Activated CD4-positive, alpha-beta T cell treated with anti-CD3 and anti-CD28 coated beads, Interleukin-2, amount 10 ng/mL, durations not matched to agents 7 days and 5 days (primary cell): ENCODE data around the gene IGF2R. TPM values are rescaled to one million over a fixed set of nuclear protein-coding genes. Genes with fewer than 3 reads are reported as not detected.
A peak's percentile ranks its signal among the peaks of the same experiment; 100 is the strongest.
"Not testable (repeated sequence)": the region's sequence is repeated elsewhere in the genome, so short reads cannot be mapped to it uniquely, and the experiment has no call there.

Source experiments
- CTCF ChIA-PET: fragments of 350-600 bp; sonication (Branson Sonifier 250); formaldehyde crosslinking; loops from one replicate; lab custom pipeline; 2021; ENCODE audit warnings: antibody characterized with exemption; lab: Charles Lee
- POLR2A ChIA-PET: fragments of 350-600 bp; sonication (Branson Sonifier 250); formaldehyde crosslinking; loops from one replicate; lab custom pipeline; 2021; ENCODE audit warnings: antibody characterized with exemption; lab: Charles Lee
- DNase-seq: peaks from one replicate; pipeline ENCODE4 v3.0.0-alpha.2; 2020
- H3K27ac Mint-ChIP-seq: one replicate; pipeline ENCODE4 v1.8.0; 2021; ENCODE audit warnings: mild to moderate bottlenecking, moderate library complexity, mixed read lengths
- H3K27me3 Mint-ChIP-seq: one replicate; pipeline ENCODE4 v1.8.0; 2021; ENCODE audit warnings: mixed read lengths
- H3K36me3 Mint-ChIP-seq: one replicate; pipeline ENCODE4 v1.8.0; 2021; ENCODE audit warnings: low read depth, mixed read lengths
- H3K4me1 Mint-ChIP-seq: one replicate; pipeline ENCODE4 v1.8.0; 2021; ENCODE audit warnings: mixed read lengths
- H3K4me3 Mint-ChIP-seq: one replicate; pipeline ENCODE4 v1.8.0; 2021; ENCODE audit warnings: mild to moderate bottlenecking, moderate library complexity, mixed read lengths
- H3K9me3 Mint-ChIP-seq: one replicate; pipeline ENCODE4 v1.8.0; 2021; ENCODE audit warnings: mixed read lengths
- total RNA-seq, 2 experiments: library from RNA; stranded (reverse); gene quantifications; one replicate each; pipeline ENCODE4 v1.2.3, GENCODE V29; 2021

The IGF2R gene
- total RNA-seq, 2 experiments from 2014 or later, result 62.8 to 65.0 TPM

DNA sequence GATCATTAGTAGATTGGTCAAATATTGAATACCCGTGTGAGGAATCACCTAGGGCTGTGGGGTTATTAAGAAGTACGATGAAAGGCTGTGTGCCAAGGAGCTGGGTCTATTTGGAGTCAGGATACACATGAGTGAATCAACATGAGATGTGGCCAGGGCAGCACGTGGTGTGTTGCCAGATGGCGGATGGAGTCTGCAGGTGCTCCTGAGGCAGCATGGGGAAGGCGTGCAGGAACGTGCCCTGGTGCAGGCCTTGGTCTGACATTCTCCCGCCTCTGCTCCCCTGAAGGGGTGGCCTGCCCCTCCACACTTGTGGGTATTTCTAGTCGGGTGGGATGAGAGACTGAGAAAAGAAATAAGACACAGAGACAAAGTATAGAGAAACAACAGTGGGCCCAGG, 113.7 kb downstream of the IGF2R start:
- DNase-seq, result no peak
- Mint-ChIP-seq H3K4me3 (no peak overlapping the region), H3K27me3 (no peaks in the 10 kb centered on the region), H3K27ac (no peak overlapping the region), H3K9me3 (no peaks in the 10 kb centered on the region), H3K36me3 (peaks cover 66% of the 10 kb centered on the region), H3K4me1 (peaks cover 13% of the 10 kb centered on the region)
- CTCF ChIA-PET, result no interaction called here
- POLR2A ChIA-PET, result no interaction called here

DNA sequence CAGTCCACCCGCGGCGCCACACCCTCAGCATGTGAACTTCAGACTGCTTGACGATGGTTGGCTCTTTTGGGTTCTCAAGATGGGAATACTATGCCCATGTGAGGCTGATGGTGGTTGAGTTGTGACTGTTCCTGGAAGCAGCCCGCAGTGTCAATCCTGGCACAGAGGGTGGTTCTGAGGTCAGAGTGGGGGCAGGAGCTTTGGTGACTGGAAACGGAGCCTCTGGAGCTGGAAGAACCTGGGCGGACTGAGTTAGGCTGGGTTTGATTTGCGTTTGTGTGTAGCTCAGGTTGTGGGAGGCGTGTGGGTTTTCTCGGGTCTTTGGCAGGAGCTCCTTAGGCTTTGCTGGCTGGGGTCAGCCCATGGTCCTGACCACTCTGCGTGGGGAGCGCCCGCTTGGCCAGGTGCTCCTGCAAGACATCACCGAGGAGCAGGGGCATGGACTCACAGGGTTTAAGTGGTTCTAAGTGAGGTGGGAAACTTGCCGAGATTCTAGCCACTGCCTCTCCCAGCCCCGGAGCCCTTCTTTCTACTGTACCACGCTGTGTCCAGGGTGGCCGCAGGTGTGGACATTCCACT, 115.4 kb downstream of the IGF2R start:
- Mint-ChIP-seq H3K36me3 (peaks cover 69% of the 10 kb centered on the region), H3K27me3 (no peaks in the 10 kb centered on the region), H3K27ac (peak overlapping the region; percentile 32), H3K4me1 (peaks cover 13% of the 10 kb centered on the region), H3K4me3 (no peak overlapping the region), H3K9me3 (no peaks in the 10 kb centered on the region)
- ChIA-PET POLR2A (no interaction called here), CTCF (no interaction called here)
- DNase-seq, result no peak

DNA sequence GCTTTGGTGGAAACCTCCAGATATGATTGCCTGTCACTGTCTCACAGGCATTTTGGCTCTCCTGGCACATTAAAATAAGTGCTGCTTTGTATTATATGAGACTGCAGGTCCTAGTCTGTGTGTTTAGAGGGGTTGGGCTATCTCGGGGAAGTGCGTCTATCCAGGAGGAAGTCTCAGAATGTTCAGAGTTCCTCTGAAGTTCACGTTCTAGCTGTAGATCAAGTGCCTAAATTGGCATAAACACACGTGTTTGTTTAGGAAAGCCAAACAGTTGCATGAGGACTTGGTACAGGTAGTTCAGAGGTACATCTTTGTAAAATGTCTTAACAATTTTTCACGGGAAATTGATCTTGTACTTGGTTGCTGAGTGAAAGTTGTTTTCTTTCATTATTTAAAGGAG, 116.3 kb downstream of the IGF2R start:
- no peak for DNase-seq
- ChIA-PET POLR2A (no interaction called here), CTCF (no interaction called here)
- no peak overlapping the region for H3K4me3 Mint-ChIP-seq
- H3K4me1 Mint-ChIP-seq, result peaks cover 13% of the 10 kb centered on the region
- peaks cover 66% of the 10 kb centered on the region for H3K36me3 Mint-ChIP-seq
- peak overlapping the region; percentile 32 for H3K27ac Mint-ChIP-seq
- H3K27me3 Mint-ChIP-seq, result no peaks in the 10 kb centered on the region
- no peaks in the 10 kb centered on the region for H3K9me3 Mint-ChIP-seq

DNA sequence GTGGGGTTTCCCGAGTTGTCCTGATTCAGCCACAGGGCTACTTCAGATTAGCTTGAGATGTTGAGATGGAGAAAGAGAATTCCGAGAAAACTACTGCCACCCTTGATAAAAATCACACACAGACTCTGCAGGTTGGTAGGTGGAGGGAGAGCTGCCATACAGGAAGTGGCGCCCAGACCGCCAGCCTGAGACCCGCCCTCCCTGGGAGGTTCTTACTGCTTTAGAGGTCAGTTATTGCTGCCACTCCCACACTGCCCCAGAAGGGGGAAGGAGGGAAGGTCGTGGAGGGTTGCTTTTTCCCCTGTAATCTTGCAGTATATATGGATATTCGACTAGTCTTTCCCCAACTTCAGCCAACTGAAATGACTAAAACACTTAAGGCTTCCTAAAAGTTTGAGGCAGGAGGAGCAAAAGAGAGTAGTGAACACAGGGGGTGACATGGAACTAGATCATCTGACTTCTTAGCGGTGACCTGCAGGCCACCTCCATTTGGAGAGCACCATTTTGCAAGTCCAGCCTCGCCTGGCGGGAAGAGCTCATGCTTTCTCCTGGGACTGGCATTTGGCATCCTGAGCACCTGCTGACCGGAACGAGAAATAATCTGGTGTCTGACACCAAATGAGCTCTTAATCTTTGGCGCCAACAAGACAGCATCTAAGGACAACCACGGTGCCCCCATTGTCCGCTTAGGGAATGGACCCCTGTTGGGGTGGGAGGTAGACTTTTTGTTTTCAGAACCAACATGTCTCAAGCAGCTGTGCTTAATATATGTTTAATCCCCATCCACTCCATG, 117.0 kb downstream of the IGF2R start:
- Mint-ChIP-seq H3K36me3 (peaks cover 61% of the 10 kb centered on the region), H3K4me3 (no peak overlapping the region), H3K27me3 (no peaks in the 10 kb centered on the region), H3K9me3 (no peaks in the 10 kb centered on the region), H3K4me1 (peaks cover 13% of the 10 kb centered on the region), H3K27ac (peak overlapping the region; percentile 28)
- DNase-seq, result no peak
- ChIA-PET POLR2A (no interaction called here), CTCF (interaction anchor here (1.1 to 2.0 kb wide), 3 partner anchors 9 to 22 kb away, joined by 3 to 6 read pairs (median 4); no protein-coding TSS in a partner anchor)

DNA sequence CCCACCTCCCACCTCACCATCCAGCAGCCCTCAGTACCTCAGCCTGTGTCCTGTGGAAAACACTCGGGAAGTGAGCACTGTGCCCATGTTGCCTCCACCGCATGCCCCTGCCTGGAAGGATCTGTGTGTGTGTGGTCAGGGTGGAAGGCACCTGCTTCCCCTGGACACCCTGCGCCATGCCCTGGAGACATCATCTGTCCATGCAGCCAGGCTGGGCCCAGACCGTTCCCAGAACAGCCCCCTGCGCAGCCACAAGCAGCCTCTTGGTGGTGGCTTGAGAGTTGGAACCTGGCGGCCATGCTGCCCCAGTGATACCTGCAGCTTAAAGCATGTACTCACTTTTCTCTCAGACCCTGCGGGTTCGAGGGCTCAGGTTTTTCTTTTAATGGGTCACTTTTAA, 117.9 kb downstream of the IGF2R start:
- POLR2A ChIA-PET, result no interaction called here
- Mint-ChIP-seq H3K4me3 (no peak overlapping the region), H3K27me3 (no peaks in the 10 kb centered on the region), H3K4me1 (peaks cover 13% of the 10 kb centered on the region), H3K36me3 (peaks cover 56% of the 10 kb centered on the region), H3K9me3 (no peaks in the 10 kb centered on the region), H3K27ac (no peak overlapping the region)
- no peak for DNase-seq
- CTCF ChIA-PET, result interaction anchor here (1.1 to 2.0 kb wide), 3 partner anchors 10 to 21 kb away, joined by 3 to 6 read pairs (median 4); no protein-coding TSS in a partner anchor

DNA sequence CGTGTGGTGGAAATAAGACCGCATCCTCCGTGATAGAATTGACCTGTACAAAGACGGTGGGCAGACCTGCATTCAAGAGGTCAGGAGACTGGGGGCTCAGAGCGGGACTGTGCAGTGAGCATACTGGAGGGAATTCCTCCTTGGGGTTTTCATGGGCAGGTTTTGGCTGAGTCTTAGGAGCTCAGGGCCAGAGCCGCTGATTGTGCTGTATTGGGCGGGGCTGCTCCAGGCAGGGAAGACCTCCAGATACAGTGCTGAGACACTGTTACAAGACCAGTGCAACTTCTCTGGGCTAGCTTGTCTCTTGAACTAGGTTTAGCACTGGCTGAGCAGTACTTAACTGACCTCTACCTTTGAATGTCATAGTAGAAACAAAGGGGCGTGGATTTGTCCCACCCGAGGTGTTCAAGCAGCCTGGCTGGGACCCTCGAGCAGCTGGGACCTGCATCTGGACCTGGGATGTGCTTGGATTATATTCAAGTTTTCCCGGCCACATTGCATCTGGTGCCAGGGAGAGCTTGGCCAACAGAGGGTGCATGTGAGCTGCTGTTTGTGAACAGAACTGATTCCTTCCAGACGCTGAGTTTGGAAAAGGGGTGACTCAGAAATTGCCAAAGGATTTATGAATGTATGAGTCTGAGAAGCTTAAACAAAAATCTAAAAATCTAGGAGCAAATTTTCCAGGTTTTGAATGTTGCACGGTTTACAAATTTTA, 119.3 kb downstream of the IGF2R start:
- Mint-ChIP-seq H3K4me3 (no peak overlapping the region), H3K36me3 (peaks cover 58% of the 10 kb centered on the region), H3K27me3 (no peaks in the 10 kb centered on the region), H3K4me1 (peaks cover 13% of the 10 kb centered on the region), H3K27ac (peak overlapping the region; percentile 31), H3K9me3 (no peaks in the 10 kb centered on the region)
- POLR2A ChIA-PET, result no interaction called here
- DNase-seq, result no peak
- CTCF ChIA-PET, result interaction anchor here (0.6 to 2.0 kb wide), 4 partner anchors 8 to 40 kb away, joined by 3 to 6 read pairs (median 4); no protein-coding TSS in a partner anchor

DNA sequence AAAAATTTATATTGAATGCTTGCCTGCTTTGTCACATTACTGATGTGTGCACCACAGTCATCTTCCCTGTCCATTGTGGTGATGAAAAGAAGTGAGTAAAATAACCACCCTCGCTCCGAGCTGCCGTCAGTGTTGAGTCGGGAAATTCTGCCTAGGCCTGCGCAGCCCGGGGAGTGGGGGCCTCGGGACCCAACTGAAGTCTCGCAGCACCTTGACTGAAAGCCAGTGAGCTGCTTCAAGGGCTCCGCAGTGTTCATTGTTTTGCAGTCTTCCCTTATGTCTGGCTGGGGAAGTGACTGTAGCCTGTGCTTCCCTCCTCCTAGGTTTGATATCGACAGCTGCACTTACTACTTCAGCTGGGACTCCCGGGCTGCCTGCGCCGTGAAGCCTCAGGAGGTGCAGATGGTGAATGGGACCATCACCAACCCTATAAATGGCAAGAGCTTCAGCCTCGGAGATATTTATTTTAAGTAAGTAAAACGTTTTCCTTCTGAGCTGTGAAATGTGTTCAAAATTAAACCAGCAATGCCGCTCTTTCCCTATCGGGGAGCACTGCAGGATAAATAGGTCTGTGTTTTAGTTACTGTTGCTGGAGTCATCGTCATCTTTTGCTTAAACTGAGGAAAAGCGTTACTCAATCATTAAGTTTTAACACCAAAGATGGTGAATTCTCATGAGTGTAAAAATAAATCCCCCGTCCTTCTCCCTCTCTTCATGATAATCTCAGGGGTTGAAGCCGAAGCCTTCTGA, 120.1 kb downstream of the IGF2R start:
- Mint-ChIP-seq H3K27ac (no peak overlapping the region), H3K4me1 (peaks cover 13% of the 10 kb centered on the region), H3K4me3 (no peak overlapping the region), H3K27me3 (no peaks in the 10 kb centered on the region), H3K9me3 (no peaks in the 10 kb centered on the region), H3K36me3 (peaks cover 58% of the 10 kb centered on the region)
- CTCF ChIA-PET, result interaction anchor here (1.1 to 1.6 kb wide), 2 partner anchors 9 to 17 kb away, joined by 3 to 4 read pairs; no protein-coding TSS in a partner anchor
- POLR2A ChIA-PET, result no interaction called here
- DNase-seq, result no peak

DNA sequence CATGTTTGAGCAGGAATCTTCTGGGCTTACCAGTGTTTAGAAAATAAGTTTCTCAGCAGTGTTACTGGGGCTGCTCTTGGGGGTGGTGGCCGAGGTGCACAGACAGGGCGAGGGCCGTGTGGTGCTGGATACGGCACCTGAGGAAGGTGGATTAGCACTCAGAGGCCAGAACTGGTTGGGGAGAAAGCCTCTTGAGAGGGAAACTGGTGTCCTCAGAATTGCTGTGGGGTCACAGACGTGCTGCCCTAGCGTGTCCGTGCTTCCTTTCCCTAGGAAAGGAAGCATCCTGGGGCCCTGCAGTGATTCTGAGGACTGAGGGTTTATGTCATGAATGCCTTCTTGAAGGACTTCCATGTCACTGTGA, 120.6 kb downstream of the IGF2R start:
- no peak for DNase-seq
- Mint-ChIP-seq H3K9me3 (no peaks in the 10 kb centered on the region), H3K4me1 (peaks cover 13% of the 10 kb centered on the region), H3K27ac (no peak overlapping the region), H3K27me3 (no peaks in the 10 kb centered on the region), H3K4me3 (no peak overlapping the region), H3K36me3 (peaks cover 56% of the 10 kb centered on the region)
- CTCF ChIA-PET, result interaction anchor here (1.6 kb wide), 1 partner anchor 18 kb away, joined by 3 read pairs; no protein-coding TSS in a partner anchor
- POLR2A ChIA-PET, result no interaction called here

DNA sequence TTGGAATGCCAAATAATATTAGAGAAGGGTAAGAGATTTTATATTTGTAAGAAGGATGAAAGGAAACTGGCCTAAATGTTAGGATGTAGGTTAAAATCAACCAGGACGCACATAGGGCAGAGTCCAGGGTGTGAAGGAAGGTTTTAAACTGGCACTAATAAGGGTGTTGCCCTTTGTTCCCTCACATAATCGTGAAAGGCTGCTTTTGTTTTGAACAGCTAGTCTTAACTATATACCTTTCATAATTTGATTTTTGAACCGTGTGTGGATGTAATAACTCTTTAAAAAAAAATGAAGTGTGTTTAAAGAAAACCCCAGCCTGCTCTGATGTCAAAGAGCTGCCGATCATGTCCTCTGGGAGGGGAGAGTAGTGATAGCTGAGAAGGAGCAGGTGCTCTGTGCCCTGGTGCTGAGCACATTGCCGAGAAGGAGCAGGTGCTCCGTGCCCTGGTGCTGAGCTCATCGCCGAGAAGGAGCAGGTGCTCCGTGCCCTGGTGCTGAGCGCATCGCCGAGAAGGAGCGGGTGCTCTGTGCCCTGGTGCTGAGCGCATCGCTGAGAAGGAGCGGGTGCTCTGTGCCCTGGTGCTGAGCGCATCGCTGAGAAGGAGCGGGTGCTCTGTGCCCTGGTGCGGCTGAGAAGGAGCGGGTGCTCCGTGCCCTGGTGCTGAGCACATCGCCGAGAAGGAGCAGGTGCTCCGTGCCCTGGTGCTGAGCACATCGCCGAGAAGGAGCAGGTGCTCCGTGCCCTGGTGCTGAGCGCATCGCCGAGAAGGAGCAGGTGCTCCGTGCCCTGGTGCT, 121.8 kb downstream of the IGF2R start:
- H3K4me3 Mint-ChIP-seq, DNase-seq, POLR2A ChIA-PET, H3K4me1 Mint-ChIP-seq, H3K27me3 Mint-ChIP-seq, H3K27ac Mint-ChIP-seq, CTCF ChIA-PET, H3K9me3 Mint-ChIP-seq: not testable (repeated sequence)
- peaks cover 47% of the 10 kb centered on the region for H3K36me3 Mint-ChIP-seq

DNA sequence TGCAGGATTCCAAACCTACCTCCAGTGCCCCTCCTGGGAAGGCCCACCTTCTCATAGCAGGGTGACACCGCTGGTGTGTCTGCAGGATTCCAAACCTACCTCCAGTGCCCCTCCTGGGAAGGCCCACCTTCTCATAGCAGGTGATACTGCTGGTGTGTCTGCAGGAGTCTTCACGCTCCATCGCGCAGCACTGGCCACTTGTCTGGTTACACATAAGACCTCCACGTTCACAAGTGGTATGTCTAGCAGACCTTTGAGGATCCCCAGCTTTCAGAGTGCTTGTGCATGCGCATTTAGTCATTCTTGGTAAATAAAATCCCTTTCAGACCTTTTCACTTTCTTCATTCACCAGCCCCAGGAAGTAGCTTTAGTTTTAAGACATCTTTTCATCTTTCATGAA, 123.3 kb downstream of the IGF2R start:
- H3K9me3 Mint-ChIP-seq, H3K27me3 Mint-ChIP-seq, POLR2A ChIA-PET, H3K4me1 Mint-ChIP-seq, DNase-seq, CTCF ChIA-PET, H3K27ac Mint-ChIP-seq, H3K4me3 Mint-ChIP-seq: not testable (repeated sequence)
- peaks cover 45% of the 10 kb centered on the region for H3K36me3 Mint-ChIP-seq

DNA sequence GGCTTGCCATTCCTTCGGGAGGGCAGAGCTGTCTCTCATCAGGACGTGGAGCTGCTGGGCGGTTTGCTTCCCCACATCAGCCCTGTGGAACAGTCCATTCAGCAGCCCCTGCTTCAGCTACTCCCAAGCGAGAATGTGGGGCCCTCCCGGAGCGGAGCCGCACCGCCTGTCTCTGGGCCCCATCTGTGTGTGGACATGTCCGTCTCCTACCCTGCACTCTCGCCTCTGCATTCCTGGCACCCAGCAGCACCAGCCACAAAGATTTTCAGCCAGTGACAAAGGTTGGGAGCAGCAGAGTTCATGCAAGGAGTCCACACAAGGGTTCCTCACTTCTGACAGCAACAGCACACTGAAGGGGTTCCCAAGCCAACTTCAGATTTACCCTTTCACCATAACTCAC, 123.7 kb downstream of the IGF2R start:
- Mint-ChIP-seq H3K4me1 (no peaks in the 10 kb centered on the region), H3K36me3 (peaks cover 47% of the 10 kb centered on the region), H3K27me3 (no peaks in the 10 kb centered on the region), H3K27ac (no peak overlapping the region), H3K9me3 (no peaks in the 10 kb centered on the region), H3K4me3 (no peak overlapping the region)
- ChIA-PET CTCF (no interaction called here), POLR2A (no interaction called here)
- no peak for DNase-seq

DNA sequence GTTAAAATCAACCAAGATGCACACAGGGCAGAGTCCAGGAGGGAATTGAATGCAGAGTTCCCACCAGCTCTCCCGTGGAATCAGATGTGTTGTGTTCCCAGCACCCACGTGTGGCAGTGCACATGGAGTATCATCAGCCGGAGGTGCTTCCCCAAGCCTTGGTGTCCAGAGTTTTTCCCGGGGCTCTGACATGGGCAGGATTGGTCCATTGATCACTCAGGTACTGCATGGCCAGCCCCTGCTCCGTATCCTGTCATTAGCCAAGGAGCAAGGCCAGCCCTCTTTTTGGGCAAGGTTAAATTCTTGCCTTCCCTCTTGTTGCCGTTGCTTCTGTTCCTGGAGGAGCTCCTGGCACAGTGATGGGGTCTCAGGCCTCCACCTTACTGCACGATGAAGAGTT, 124.2 kb downstream of the IGF2R start:
- DNase-seq, result no peak
- ChIA-PET CTCF (no interaction called here), POLR2A (no interaction called here)
- Mint-ChIP-seq H3K27ac (no peak overlapping the region), H3K36me3 (peaks cover 48% of the 10 kb centered on the region), H3K9me3 (no peaks in the 10 kb centered on the region), H3K4me3 (no peak overlapping the region), H3K27me3 (no peaks in the 10 kb centered on the region), H3K4me1 (peaks cover under 1% of the 10 kb centered on the region)
